SK-N-SH treated with all-trans-retinoic acid at 6 μM for 48 hours (cell line): ENCODE measurements around the gene CENPP.

Source experiments
- BACH2 ChIP-seq: fragments of 250-450 bp; sonication (Bioruptor Pico); IDR thresholded peaks from 2 replicates; pipeline ENCODE4 v1.9.0; 2021; ENCODE audit warnings: mild to moderate bottlenecking, borderline replicate concordance
- OSR1 ChIP-seq: fragments of 250-450 bp; sonication (Bioruptor Pico); IDR thresholded peaks from 2 replicates; pipeline ENCODE4 v1.8.0; 2022; ENCODE audit warnings: moderate library complexity, mild to moderate bottlenecking, inconsistent platforms
- PATZ1 ChIP-seq: fragments of 250-450 bp; sonication (Bioruptor Pico); IDR thresholded peaks from 2 replicates; pipeline ENCODE4 v1.8.0; 2020; ENCODE audit warnings: mild to moderate bottlenecking, moderate library complexity, borderline replicate concordance

GRCh38 chr9:92463387-92463786, 137.6 kb downstream of the CENPP start:
- TF ChIP-seq OSR1 (CRISPR knock-in tag) (no peak), BACH2 (CRISPR knock-in tag) (no peak), PATZ1 (CRISPR knock-in tag) (no peak)
